OCI-LY1 (cell line): ENCODE results near the gene SH3D19.

Experiments used
- H2AFZ ChIP-seq: fragments of 200-600 bp; sonication (generic), shearing (Covaris generic); 2 replicates; pipeline ENCODE4 v1.6.0; 2014; ENCODE audit warnings: antibody characterized with exemption, mild to moderate bottlenecking, low read length
- H3F3A ChIP-seq: fragments of 200-600 bp; sonication (generic), shearing (Covaris generic); 2 replicates; pipeline ENCODE4 v1.6.0; 2014; ENCODE audit warnings: mild to moderate bottlenecking, antibody characterized with exemption, low read length, moderate library complexity; ENCODE audit not compliant: insufficient read depth
- H3K27ac ChIP-seq: fragments of 200-600 bp; sonication (generic); 2 replicates; pipeline ENCODE4 v1.5.1; 2014; ENCODE audit warnings: low read length, mixed run types, mild to moderate bottlenecking, low read depth; ENCODE audit not compliant: poor library complexity, severe bottlenecking
- H3K27me3 ChIP-seq: fragments of 200-600 bp; sonication (generic); 2 replicates; pipeline ENCODE4 v1.6.0; 2014; ENCODE audit warnings: antibody characterized with exemption, mild to moderate bottlenecking, low read length, moderate library complexity; ENCODE audit not compliant: insufficient read depth
- H3K36me3 ChIP-seq: fragments of 200-600 bp; sonication (generic); 2 replicates; pipeline ENCODE4 v1.6.1; 2014; ENCODE audit warnings: mild to moderate bottlenecking, antibody characterized with exemption, low read length, moderate library complexity, mixed read lengths; ENCODE audit not compliant: insufficient read depth
- H3K4me1 ChIP-seq: fragments of 200-600 bp; sonication (generic); 2 replicates; pipeline ENCODE4 v1.5.1; 2014; ENCODE audit warnings: mild to moderate bottlenecking, low read length, moderate library complexity; ENCODE audit not compliant: insufficient read depth, severe bottlenecking
- H3K4me2 ChIP-seq: fragments of 200-600 bp; sonication (generic), shearing (Covaris generic); 2 replicates; pipeline ENCODE4 v1.6.1; 2014; ENCODE audit warnings: low read length
- H3K4me3 ChIP-seq: fragments of 200-600 bp; sonication (generic); 2 replicates; pipeline ENCODE4 v1.5.1; 2014; ENCODE audit warnings: low read length, low read depth, mild to moderate bottlenecking, mixed read lengths; ENCODE audit not compliant: poor library complexity, severe bottlenecking
- H3K79me2 ChIP-seq: fragments of 200-600 bp; shearing (Covaris generic); 2 replicates; pipeline ENCODE4 v1.6.1; 2016; ENCODE audit warnings: mixed run types, low read length, mixed read lengths; ENCODE audit not compliant: insufficient read depth
- H3K9ac ChIP-seq: fragments of 200-600 bp; sonication (generic), shearing (Covaris generic); 2 replicates; pipeline ENCODE4 v1.6.1; 2014; ENCODE audit warnings: mild to moderate bottlenecking, low read length, mixed read lengths
- H3K9me2 ChIP-seq: fragments of 200-600 bp; sonication (generic), shearing (Covaris generic); 2 replicates; pipeline ENCODE4 v1.6.1; 2014; ENCODE audit warnings: low read depth, mild to moderate bottlenecking, low read length, mixed read lengths
- H3K9me3 ChIP-seq: fragments of 200-600 bp; shearing (Covaris generic); 2 replicates; pipeline ENCODE4 v1.6.1; 2014; ENCODE audit warnings: low read length, mixed read lengths
- H4K20me1 ChIP-seq: fragments of 200-600 bp; sonication (generic), shearing (Covaris generic); 2 replicates; pipeline ENCODE4 v1.6.0; 2016; ENCODE audit warnings: mild to moderate bottlenecking, low read length; ENCODE audit not compliant: insufficient read depth
- CTCF ChIP-seq: fragments of 200-600 bp; sonication (generic), shearing (Covaris generic); IDR thresholded peaks from 2 replicates; pipeline ENCODE4 v1.5.1; 2017; ENCODE audit warnings: mild to moderate bottlenecking, antibody characterized with exemption, low read length, moderate library complexity, mixed read lengths
- EZH2 ChIP-seq: fragments of 200-600 bp; sonication (generic), shearing (Covaris generic); IDR thresholded peaks from 2 replicates; pipeline ENCODE4 v1.8.0; 2017; ENCODE audit warnings: borderline replicate concordance, mixed run types, mild to moderate bottlenecking, antibody characterized with exemption, low read length, moderate library complexity, mixed read lengths

SH3D19 gene

GRCh38 chr4:151231915-151232595 is 93.3 kb downstream of the SH3D19 start:
- Histone ChIP-seq H3K79me2 (no peaks in the 10 kb centered on the region), H3K9ac (no peak overlapping the region), H4K20me1 (no peaks in the 10 kb centered on the region), H3K4me2 (no peak overlapping the region), H3F3A (no peaks in the 10 kb centered on the region), H3K9me3 (no peaks in the 10 kb centered on the region), H3K4me1 (no peaks in the 10 kb centered on the region), H3K27me3 (no peaks in the 10 kb centered on the region), H3K27ac (no peak overlapping the region), H3K4me3 (no peak overlapping the region), H2AFZ (no peak overlapping the region), H3K9me2 (no peaks in the 10 kb centered on the region), H3K36me3 (no peaks in the 10 kb centered on the region)
- TF ChIP-seq CTCF, result no peak
- no peak for TF ChIP-seq EZH2

- H3K27me3 ChIP-seq, result no peaks in the 10 kb centered on the region
- no peaks in the 10 kb centered on the region for H3K9me3 ChIP-seq
- no peaks in the 10 kb centered on the region for H3K9me2 ChIP-seq
- H3K27ac ChIP-seq, result no peak overlapping the region
- H3F3A ChIP-seq, result no peaks in the 10 kb centered on the region
- no peak overlapping the region for H2AFZ ChIP-seq
- H3K36me3 ChIP-seq, result no peaks in the 10 kb centered on the region
- no peak overlapping the region for H3K4me2 ChIP-seq
- no peaks in the 10 kb centered on the region for H4K20me1 ChIP-seq
- H3K9ac ChIP-seq, result no peak overlapping the region
- no peak overlapping the region for H3K4me3 ChIP-seq
- TF ChIP-seq EZH2 (no peak), CTCF (no peak)
- H3K4me1 ChIP-seq, result no peaks in the 10 kb centered on the region
- no peaks in the 10 kb centered on the region for H3K79me2 ChIP-seq
Measured at GRCh38 chr4:151228189-151229119, 97.0 kb downstream of the SH3D19 start.

- no peaks in the 10 kb centered on the region for H4K20me1 ChIP-seq
- no peaks in the 10 kb centered on the region for H3K27me3 ChIP-seq
- no peak overlapping the region for H3K4me2 ChIP-seq
- H3K27ac ChIP-seq, result no peak overlapping the region
- no peaks in the 10 kb centered on the region for H3K79me2 ChIP-seq
- no peak for TF ChIP-seq EZH2
- no peaks in the 10 kb centered on the region for H3K9me3 ChIP-seq
- H3F3A ChIP-seq, result no peaks in the 10 kb centered on the region
- no peak overlapping the region for H3K9ac ChIP-seq
- H3K4me1 ChIP-seq, result no peaks in the 10 kb centered on the region
- no peak overlapping the region for H3K4me3 ChIP-seq
- H2AFZ ChIP-seq, result no peak overlapping the region
- no peaks in the 10 kb centered on the region for H3K36me3 ChIP-seq
- no peaks in the 10 kb centered on the region for H3K9me2 ChIP-seq
Measured at GRCh38 chr4:151227731-151228130, 97.7 kb downstream of the SH3D19 start.
